NCI-H2029 (cell line): ENCODE results near the gene TPRX2.
"Not testable (repeated sequence)": the region's sequence is repeated elsewhere in the genome, so short reads cannot be mapped to it uniquely, and the experiment has no call there.

Experiments used
- DNase-seq: peaks from one replicate; lab custom pipeline; 2025; lab: John Stamatoyannopoulos, UW

The TPRX2 gene, protein sequence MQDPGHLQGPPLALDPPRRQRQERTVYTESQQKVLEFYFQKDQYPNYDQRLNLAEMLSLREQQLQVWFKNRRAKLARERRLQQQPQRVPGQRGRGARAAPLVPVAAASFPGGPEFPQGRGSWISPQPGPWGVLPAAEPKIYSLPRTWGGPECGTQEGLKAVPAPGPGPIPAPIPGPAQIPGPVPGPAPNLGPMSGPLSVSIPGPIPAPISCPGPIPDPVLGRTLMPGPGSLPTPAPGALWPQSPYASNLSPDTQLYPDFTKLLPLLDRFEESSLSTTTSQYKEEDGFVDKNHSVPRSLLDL

DNA sequence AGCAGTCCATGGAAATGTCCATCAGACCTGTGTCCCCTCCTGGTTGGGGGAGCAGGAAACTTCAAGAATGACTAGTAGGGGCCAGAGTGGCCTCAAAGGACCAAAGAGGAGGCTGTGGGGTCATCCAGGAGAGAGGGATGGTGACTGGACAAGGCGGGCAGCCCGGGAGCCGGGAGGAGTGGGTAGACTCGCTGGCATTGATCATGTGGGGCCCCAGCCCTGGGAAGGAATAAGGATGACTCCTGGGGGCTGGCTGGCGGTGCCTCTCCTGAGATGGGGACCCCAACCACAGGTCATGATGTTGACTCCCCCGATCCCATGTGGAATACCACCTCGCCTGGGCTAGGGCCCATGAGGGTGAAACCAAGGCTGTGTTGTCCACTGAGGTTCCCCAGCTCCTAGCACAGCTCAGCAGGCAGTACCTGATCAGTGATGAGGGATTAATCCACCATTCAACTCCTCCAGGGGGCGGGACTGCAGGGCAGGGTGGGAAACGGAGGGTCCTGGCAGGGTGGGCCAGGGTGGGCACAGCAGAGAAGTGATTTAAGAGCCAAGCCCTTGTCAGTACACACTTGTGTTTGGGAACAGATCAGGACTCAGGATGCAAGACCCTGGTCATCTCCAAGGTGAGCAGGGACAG is at the start of gene TPRX2:
Gene TPRX2 (plus strand): TSS at position 590 of the 640 bp plus-strand sequence. CDS start 12 bp downstream, at position 602.
- DNase-seq = not testable (repeated sequence)

DNA sequence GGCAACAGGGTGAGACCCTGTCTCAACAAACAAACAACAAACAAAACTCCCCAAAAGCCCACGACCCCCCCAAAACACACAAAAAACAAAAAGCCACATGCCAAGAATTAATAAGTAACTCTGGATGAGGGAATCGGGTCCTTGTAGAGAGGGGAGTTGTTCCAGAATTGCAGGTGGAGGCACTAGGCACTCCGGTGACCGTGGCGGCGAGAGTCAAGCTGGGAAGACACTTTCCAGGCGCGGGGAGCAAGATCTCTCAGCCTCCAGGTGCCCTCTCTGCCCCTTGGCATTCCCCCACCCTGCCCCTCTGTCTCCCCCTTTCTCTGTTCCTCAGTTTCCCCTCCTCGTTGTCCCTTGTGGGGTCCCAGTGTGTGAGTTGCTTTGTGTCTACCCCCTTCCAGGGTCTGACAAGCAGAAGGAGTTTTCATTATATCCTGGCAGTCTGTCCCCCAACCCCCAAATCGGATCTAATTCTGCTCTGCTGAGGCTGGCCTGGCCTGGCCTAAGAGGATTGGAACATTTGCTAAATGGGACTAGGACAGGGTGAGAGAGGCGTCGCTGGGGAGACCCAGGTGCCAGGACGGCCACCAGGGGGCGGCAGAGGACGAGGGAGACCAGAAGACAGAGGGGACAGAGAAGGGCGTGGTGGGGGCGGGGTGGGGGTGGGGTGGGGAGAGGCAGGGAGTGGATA is 45.6 kb upstream of the TPRX2 start:
- DNase-seq = peak; percentile 41

DNA sequence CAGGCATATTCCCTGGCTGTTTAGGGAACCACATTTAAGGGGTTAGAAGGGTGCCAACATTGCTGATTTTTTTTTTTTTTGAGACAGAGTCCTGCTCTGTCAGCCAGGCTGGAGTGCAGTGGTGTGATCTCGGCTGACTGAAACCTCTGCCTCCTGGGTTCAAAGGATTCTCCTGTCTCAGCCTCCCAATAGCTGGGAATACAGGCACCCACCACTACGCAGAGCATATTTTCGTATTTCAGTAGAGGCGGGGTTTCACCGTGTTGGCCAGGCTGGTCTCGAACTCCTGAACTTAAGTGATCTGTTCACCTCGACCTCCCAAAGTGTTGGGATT is 45.1 kb upstream of the TPRX2 start:
- DNase-seq = no peak

- DNase-seq = not testable (repeated sequence)
Measured at GRCh38 chr19:47816270-47816669, 42.8 kb upstream of the TPRX2 start.

DNA sequence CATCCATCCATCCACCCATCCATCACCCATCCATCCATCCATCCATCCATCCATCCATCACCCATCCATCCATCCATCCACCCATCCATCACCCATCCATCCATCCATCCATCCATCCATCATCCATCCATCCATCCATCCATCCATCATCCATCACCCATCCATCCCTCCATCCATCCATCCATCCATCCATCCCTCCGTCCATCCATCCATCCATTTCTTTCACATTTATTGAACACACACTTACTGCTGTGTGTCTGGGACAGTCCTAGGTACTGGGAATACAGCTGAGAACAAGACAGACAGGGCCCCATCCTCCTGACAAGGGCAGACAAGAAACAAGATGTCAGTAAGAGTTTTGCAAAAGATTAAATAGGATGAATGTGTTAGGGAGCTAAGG is 40.8 kb upstream of the TPRX2 start:
- DNase-seq = not testable (repeated sequence)

GRCh38 chr19:47819858-47820257 is 39.2 kb upstream of the TPRX2 start:
- DNase-seq = no peak

DNA sequence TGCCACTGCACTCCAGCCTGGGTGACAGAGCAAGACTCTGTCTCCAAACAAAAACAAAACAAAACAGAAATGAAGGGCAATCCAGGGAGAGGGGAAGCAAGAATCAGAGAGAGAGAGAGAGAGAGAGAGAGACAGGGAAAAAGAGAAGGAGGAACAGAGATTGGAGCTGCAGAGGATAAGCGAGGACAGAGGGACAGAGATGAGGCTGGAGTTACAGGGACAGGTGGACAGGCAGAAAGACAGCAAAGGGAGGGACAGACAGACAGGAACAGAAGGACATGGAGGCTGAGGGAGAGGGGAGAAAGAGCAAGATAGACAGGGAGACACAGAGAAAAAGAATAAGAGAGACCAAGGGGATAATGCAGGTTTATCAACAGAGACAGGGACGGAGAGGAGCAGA is 38.6 kb upstream of the TPRX2 start:
- DNase-seq = no peak

GRCh38 chr19:47821460-47822020 is 37.5 kb upstream of the TPRX2 start, which contains the start of gene CRX:
CRX (plus strand) TSS chr19:47821937; CDS start chr19:47834444, 12,507 bp downstream.
- DNase-seq = no peak

DNA sequence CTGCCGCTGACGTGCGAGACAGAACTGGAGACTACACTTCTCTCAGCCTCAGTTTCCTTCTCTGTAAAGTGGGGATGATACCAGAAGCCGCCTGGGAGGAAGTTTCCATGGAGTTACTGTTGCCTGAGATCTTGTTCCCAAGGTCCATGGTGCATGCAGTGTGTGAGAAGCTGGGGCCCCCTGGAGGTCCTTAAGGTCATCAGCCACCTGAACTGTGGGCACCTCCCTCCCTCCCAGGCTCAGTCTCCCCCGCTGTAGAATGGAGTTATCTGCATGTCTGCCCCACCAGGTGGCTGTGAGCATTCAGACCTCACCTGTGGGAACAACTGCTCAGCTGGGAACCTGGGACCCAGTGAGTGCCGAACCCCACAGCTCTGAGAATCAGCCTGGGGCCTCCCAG is 34.6 kb upstream of the TPRX2 start:
- no peak for DNase-seq

DNA sequence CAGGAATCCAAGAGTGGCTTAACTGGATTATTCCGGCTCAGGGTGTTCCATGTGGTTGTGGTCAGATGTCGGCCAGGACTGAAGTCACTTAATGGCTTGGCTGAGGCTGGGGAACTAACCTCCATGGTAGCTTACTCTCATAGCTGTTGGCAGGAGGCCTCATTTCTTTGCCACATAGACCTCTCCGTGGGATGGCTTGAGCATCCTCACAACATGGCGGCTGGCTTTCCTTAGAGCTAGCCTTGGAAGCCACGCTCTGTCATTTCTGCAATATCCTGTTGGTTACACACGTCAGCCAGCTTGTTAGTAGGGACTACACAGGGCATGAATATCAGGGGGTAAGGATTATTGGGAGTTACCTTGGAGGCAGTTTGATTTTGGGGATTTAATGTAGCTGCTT is 32.2 kb upstream of the TPRX2 start:
- no peak for DNase-seq

GRCh38 chr19:47832723-47833122 is 26.3 kb upstream of the TPRX2 start:
- no peak for DNase-seq

DNA sequence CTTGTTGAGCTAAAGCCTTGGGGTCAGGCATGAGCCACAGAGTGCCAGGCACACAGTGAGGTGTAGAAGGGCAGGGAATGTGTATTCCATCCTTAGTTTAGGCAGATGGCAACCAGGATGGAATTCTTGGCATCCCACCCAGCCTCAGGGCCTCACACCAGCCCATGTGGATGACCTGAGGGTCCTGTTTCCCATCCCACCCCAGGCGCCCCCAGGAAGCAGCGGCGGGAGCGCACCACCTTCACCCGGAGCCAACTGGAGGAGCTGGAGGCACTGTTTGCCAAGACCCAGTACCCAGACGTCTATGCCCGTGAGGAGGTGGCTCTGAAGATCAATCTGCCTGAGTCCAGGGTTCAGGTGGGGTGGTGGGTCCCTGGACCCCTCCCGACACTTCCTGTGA is 23.0 kb upstream of the TPRX2 start:
- DNase-seq = no peak

DNA sequence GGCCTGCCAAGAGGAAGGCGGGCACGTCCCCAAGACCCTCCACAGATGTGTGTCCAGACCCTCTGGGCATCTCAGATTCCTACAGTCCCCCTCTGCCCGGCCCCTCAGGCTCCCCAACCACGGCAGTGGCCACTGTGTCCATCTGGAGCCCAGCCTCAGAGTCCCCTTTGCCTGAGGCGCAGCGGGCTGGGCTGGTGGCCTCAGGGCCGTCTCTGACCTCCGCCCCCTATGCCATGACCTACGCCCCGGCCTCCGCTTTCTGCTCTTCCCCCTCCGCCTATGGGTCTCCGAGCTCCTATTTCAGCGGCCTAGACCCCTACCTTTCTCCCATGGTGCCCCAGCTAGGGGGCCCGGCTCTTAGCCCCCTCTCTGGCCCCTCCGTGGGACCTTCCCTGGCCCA is 19.6 kb upstream of the TPRX2 start:
- no peak for DNase-seq

DNA sequence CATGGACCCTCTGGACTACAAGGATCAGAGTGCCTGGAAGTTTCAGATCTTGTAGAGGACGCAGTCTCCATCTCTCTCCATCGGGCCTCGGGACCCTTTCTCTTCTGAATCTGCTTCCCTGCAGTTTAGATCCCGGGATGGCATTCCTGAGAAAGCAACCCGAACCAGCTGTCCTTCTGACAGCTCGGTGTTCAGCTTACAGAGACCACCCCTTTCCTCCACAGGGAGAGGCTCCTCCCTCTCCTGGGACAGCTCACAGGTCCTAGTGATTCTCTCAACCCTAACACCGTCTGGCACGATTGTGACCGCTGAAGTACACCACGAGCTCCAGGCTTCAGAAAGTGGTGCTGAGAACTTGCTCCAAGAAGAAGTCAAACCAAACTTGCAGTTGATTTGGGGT is 19.1 kb upstream of the TPRX2 start:
- DNase-seq = no peak

DNA sequence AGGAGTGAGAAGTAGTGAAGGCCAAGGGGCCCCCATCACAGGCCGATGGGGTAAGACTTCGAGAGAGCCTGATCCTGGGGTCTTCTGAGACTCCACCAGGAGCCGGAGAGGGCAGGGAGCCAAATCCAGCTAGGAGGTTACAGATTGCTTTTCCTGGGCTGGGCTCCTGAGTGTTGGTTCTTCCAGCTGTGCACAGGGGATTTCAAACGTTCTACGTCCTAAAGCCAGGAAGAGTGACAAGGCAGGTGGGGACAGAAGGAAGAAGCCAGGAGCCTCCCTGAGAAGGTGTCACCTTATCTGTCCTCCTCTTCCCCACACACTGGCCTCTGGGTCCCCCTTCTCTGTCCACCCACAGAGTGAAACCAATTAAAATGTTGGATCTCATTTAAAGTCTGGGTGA is 16.1 kb upstream of the TPRX2 start:
- DNase-seq = no peak

DNA sequence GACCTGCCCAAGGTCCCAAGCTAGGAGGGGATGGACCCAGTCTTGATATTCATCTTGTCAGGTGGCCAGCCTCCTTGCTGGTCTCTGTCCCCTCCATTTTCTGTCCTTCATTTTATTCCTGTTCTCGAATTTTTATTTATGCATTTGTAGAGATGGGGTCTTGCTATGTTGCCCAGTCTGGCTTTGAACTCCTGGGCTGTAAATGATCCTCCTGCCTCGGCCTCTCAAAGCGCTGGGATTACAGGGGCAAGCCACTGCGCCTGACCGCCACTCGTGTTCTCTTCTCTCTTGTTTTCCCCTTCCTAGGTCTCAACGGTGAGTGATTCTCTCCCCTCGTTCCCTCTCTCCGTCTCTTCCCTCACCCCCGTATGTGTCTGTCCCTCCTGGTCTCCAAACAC is 10.6 kb upstream of the TPRX2 start:
- DNase-seq = no peak

DNA sequence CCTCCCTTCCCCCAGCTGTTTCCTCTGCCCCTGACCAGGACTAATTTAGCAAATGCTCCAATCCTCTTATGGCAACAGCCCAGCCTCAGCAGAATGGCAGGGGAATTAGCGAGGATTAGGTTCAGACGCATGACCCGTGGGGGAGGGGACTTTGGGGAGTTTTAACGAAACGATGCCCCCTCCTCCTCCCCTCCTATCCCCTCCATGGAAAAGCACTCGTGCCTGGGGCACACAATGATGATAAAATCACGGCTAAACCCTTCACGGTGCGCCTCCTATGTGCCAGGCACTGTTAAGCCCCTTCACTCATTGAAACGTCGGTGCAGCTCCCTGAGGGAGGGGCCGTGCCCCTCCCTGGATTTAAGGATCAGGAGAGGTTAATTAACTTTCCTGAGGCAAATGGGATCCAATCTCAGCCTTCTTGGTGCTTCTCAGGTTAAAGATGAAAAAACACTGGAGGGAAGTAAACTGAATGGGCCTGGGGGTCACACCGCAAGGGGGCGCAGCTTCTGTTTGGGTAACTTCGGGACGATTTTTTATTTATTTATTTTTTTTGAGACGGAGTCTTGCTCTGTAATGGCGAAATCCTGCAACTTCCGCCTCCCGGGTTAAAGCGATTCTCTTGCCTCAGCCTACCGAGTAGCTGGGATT is 10.1 kb upstream of the TPRX2 start:
- DNase-seq = no peak

GRCh38 chr19:47853003-47853402 is 6.0 kb upstream of the TPRX2 start:
- DNase-seq = no peak

GRCh38 chr19:47854459-47854858 is 4.6 kb upstream of the TPRX2 start:
- DNase-seq = no peak

- not testable (repeated sequence) for DNase-seq
Measured at GRCh38 chr19:47858231-47858630, 804 bp upstream of the TPRX2 start.

DNA sequence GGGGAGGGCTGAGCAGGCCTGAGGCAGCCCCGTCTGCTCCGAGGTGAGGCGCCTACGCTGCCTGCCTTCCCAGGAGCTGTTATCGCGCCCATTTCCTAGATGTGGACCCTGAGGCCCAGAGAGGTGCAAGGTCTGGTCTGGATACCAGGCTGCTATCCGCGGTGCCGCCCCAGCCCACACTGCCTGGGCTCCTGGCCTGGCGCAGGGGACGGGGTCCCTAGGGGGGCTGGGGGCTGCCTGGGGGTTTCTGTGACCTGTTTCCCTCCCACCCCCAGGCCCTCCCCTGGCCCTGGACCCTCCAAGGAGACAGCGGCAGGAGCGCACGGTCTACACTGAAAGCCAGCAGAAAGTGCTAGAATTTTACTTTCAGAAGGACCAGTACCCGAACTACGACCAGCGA is 803 bp downstream of the TPRX2 start:
- not testable (repeated sequence) for DNase-seq

GRCh38 chr19:47860602-47861297 is 1.7 kb downstream of the TPRX2 start:
- DNase-seq = no peak
